NCI-H510A (cell line): Measurements from ENCODE around the gene LIPK.

ENCODE experiments used
- DNase-seq: peaks from one replicate; lab custom pipeline; 2025; lab: John Stamatoyannopoulos, UW

The LIPK gene

GRCh38 chr10:88786032-88786770, 80.2 kb downstream of the LIPK start:
- DNase-seq = no peak

- no peak for DNase-seq
These were observed 81.4 kb downstream of the LIPK start for GRCh38 chr10:88787463-88787862.

GRCh38 chr10:88788924-88789323, 82.9 kb downstream of the LIPK start:
- no peak for DNase-seq

- no peak for DNase-seq
These were observed 85.9 kb downstream of the LIPK start for GRCh38 chr10:88791924-88792323.

- DNase-seq = no peak
These were observed 86.6 kb downstream of the LIPK start for GRCh38 chr10:88792661-88793060.

GRCh38 chr10:88793712-88794299, 87.8 kb downstream of the LIPK start:
- DNase-seq = no peak

GRCh38 chr10:88794731-88795130, 88.7 kb downstream of the LIPK start:
- no peak for DNase-seq

- DNase-seq = no peak
These were observed 94.4 kb downstream of the LIPK start for GRCh38 chr10:88800152-88801125.
